HL-60/S4 treated with retinoic acid at 250 ng/mL for 4 days and 3 days (cell line): ENCODE measurements around the gene RER1.

Source experiments
- in situ Hi-C: fragments of 300-500 bp; cut with MboI; formaldehyde crosslinking; loops from 2 replicates; pipeline ENCODE4 v1.7.0; 2022; ENCODE audit warnings: low sequenced_read_pairs

The RER1 gene

DNA sequence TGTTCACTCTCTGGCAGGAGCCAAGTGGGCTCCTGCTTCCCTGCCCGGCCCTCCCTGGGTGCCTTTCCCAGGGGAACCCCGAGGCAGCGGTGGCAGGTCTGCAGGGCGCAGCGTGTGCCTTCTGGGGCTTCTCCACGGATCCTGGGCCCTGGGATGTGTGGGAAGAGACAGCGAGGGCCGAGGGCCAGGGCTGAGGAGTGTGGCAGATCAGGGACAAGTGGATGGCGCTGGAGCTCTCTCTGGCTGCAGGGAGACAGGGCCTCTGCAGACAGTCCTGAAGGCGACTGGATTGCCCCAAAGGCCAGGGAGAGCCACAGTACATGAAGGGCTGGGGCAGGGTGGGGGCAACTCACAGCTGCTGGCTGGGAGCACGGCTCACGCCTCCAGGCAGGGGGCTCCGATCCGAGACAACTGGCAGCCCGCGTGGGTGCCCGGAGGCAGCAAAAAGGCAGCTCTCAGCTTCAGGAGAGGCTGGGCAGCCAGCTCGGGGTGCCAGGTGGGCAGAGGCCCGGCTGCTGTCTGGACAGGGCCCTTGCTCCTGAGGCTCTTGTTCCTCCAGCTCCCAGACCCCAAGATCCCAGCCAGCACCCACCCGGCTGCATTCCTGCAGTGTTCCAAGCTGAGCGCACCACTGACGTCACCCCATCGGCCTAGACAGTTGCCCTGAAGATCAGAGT, 16.3 kb upstream of the RER1 start:
- in situ Hi-C loops, result loop anchor here (10.0 kb wide), 1 partner anchor 181 kb away; the partner anchor contains the start of gene FAAP20

DNA sequence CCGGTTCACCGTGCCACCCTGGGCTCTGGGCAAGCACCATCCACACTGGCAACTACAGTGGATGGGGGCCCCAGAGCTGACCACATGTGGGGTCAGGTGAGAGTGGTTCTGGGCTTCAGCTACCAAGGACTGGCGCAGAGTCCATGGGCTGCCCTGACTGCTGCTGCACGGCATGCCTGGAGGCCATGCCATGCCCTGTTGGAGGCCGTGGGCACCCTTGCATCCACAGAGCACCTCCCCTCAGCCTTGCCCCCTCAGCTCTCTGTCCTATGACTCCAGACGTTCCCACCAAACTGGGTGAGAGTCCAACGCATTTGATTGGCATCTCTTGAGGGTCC, 15.7 kb upstream of the RER1 start:
- in situ Hi-C loops, result loop anchor here (10.0 kb wide), 1 partner anchor 181 kb away; the partner anchor contains the start of gene FAAP20

DNA sequence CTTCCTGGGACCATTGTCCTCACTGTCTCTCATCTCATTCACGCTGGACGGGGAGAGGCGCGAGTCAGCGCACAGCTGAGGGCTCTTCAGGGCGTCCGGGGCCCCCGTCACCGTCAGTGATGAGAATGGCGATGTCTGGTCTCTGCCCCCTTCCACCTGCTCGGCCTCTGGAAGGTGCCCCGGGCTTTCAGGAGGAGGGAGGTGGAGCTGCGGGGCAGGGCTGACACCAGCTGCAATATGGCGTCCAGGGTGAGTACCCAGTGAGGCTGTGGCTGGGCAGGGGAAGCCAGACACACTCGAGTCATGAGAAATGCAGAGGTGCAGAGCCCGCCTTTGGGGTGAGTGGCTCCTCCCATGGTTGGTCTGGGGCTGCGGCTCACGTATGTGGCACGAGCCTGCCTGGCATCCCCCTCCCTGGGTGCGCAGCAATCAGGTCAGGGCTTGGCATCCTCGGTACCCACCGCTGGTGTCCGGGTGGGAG, 15.3 kb upstream of the RER1 start:
- in situ Hi-C loops, result loop anchor here (10.0 kb wide), 1 partner anchor 182 kb away; the partner anchor contains the start of gene FAAP20

DNA sequence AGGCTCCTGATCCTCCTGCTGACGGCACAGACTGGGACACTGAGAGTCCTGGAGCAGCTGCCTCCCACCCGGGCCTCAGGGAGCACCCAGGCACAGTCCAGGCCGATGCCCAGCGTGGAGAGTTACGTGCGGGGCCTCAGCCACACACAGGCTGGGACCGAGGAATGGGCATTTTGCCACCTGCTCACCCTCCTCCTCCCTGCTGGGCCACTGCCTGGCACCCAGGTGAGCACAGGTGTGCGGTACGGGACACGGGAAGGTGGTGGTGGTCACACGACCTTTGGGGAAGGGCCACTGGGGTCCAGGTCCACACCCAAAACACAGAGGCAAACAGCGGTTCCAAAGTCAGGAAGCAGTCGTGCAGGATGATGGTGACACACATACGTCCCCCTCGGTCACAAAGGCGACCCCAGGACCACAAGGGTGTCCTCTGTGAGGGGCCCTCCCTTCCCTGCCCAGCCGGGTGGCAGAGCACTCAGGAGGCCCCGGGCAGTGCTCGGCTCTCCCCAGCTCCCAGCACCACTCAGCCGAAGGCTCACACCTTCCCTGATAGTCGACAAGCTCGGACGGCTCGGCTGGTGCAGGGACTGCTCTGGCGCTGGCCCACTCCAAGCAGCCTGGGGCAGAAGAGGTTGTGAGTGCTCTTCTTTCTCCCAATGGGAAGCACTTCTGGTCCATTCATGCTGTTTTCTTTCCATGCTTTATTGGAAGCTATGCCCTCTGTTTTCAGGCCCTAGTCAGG, 14.5 kb upstream of the RER1 start:
- in situ Hi-C loops, result loop anchor here (10.0 kb wide), 1 partner anchor 182 kb away; the partner anchor contains the start of gene FAAP20

DNA sequence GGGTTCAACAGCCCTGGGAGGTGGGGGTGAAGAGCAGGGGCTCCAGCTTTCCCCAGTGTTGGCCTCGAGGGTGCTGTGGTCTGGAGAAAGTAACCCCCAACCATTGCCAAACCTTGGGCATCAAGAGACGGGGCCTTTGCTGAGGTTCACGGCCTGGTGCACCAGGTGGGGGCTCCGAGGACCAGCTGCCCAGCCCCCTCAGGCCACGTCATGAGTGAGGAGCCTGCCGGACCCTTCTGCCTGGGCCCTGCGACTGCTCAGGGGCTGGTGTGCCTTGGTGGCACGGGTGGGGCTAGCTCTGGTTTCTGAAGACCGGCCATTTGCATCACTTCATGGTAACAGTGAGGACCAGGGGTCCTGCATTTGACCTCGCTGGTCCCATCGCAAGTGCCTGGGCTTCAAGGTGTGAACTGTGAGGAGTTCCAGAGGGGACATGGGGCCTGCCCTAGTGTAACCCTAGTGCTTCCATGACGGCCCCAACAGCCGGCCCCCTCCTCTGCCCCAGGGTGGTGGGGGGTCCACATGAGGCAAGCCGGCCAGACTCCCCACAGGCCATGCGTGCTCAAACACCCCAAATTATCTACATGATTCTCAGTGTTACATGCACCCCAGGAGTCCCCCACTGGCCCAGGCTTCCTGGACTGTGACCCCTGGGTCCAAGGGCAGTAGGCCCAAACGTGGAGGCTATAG, 13.7 kb upstream of the RER1 start:
- in situ Hi-C loops, result loop anchor here (10.0 kb wide), 1 partner anchor 183 kb away; the partner anchor contains the start of gene FAAP20

DNA sequence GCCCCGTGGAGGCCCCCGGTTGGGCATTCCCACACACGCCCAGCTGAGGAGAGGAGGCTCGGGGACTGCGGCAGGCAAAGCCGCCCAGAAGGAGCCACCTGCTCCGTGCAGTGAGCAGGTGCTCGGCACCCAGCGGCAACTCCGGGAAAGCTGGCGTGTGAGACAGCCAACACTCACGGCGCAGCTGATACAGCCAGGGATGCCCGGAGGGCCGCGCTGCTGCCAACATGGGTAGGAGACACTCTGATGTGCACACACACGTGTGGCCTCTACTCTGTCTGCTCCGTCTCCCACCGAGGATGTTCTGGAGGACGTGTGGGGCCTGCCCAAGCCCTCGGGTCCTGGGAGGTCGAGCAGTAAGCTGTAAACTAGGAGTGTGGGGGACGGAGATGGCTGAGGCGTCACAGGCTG, 13.2 kb upstream of the RER1 start:
- in situ Hi-C loops, result loop anchor here (10.0 kb wide), 1 partner anchor 184 kb away; the partner anchor contains the start of gene FAAP20

DNA sequence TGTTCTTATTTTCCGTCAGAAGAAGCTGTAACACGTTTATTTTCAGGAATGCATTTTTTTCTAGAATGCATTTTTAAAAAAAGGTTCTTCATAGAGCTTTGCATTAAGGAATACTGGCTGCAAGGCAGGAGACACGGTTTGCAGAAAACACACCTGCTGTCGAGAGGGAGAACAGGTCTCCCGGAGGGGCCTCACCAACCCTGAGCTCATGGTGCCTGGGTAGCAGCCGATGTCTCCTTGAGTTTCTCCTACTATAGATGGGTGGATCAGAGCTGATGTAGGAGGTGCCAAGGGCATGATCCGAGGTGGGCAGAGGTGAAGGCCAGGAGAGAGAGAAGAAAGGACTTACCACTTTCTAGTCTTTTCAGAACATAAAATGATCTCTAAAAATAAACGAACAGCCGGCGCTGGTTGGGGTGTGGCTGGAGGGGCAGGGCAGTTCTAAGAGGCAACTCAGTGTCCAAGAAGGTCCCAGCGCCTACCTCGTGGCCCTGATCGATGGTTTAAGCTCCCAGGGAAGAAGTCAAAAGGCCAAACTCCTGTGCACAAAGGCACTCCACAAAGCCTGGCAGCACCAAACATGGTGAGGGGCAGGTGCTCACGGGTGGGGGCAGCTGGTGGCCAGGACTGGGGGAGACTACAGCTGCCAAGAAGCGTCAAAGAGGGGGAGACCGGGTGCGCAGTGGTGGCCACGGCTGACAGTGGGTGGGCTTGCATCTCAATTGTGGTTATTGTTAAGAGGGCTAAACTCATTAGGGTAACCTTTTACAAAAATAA, 12.5 kb upstream of the RER1 start:
- in situ Hi-C loops, result loop anchor here (10.0 kb wide), 1 partner anchor 184 kb away; the partner anchor contains the start of gene FAAP20

DNA sequence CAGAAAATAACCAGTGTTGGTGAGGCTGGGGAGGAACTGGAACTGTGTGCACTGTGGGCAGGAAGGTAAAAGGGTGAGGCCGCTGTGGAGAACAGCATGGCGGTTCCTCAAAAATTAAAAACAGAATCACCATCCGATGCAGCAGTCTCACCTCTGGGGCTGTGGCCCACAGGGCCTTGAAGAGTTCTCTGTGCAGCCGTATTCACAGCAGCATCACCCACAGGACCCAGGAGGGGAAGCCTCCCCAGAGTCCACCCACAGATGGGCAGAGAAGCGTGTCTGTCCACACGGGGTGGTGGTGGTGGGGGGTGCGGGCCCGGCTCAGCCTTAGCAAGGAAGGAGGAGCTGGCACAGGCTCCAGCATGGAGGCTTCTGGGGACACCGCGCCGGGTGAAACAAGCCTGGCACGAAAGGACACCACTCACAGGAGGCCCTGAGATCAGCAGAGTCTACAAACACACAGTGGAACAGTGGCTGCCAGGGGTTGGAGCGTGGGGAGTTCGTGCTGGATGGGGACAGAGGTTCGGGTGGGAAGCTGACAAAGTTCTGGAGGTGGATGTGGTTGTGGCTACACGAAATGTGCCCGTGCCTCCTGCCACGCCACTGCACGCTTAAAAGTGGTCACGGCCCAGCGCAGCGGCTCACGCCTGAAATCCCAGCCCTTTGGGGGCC, 11.8 kb upstream of the RER1 start:
- in situ Hi-C loops, result loop anchor here (10.0 kb wide), 1 partner anchor 185 kb away; the partner anchor contains the start of gene FAAP20

DNA sequence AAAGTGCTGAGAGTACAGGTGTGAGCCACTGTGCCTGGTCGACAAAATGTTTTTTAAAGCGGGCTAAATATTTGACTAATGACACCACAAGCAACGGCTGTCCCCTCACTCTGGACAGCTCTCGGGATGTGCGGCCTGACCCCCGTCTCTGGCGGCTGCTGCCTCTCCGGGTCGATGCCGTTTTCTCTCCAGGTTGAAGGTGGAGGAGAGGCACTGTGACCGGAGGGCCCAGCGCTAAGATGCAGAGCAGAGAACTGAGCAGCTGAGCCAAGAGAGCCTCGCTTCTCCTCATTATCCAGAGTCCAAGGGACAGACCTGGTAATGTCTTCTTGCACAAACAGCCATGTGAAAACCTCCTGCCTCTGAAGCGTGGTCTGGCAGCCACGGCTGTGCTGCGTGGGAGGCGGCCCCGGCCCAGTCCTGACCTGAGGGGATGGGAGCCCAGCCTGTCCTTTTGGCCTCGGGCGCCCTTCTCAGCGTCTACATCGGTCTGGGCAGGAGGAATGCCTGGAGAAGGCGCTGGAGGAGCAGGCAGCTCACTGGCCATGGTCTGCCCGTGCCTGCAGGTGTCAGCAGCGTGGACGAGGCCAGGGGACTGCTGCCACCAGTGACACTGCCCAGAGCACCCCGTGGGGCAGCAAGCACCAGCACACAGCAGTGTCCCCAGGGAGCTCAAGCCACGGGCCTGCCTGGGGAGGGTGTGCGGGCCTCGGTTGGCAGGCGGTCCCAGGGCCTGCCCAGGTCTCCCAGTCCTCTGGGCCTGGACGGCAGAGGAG, 10.6 kb upstream of the RER1 start:
- in situ Hi-C loops, result no loop called here

DNA sequence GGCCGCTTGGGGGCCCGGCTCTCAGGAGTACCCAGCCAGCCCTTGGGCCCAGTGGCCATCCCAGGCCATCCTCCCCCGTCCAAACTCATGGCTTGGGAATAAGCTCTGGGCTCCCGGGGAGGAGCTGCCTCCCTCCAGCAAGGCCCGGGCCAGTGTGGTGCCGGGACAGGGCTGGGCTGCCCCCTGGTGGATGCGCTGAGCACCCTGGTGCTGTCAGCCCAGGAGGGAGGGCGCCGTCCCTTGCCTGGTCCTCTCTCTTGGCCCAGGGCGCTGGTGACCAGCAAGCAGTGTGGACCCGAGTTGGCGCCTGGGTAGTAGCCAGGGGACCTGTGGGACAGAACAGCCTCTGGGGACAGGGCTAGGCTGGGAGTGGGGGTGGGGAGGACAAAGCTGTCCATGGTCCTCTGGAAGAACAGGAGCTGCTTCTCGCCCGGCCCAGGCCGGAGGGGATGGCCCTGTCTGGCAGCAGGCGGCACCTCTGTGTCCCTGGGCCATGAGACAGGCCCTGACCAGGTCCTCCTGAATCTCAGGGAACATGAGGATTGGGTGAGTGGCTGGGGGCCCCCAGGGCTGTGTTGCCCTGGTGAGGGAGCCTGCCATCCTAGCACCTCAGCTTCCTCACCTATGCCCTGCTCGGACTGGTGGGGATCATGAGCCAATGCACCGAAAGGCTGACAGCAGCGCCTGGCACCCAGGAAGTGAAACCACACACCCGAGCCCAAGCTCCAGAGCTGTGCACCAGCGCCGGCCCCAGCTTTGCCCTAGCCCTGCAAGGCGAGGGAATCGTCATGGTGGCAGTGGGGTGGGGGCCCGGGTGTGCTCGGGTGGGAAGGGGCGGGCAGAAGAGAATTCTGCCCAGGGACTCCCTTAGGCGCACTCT, 9.7 kb upstream of the RER1 start:
- in situ Hi-C loops, result no loop called here

DNA sequence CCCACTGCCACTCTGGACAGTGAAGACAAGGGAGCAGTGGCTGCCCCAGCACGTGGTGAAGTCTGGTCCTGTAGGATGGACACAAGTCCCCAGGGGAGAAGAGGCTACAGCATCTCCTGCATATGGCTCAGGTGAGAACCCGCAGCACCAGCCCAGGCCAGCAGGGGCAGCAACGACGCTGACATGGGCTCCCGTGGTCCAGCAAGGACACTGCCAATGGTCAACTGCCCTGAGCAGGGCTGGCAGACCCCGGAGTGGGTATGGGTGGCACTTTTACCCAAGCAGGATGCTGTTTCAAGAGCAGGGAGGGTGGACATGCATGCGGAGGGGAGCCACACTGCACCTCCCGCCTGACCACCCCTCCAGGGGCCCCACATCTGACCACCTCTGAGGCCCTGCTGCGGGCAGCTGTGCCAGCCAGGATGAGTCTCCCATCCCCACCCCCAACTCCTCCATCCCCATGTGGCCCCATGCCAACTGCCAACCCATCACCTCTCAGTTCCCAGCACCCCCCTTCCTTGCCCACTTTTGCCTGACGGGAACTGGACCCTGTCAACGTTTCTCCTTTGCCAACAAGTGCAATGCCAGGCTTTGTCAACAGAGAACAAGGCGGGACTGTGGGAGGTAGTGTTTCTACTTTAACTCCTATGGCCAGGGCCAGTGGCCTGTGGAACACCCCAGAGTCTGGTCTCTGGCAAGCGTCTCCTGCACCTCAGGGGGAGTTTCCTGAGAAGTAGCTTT, 8.8 kb upstream of the RER1 start:
- in situ Hi-C loops, result no loop called here

DNA sequence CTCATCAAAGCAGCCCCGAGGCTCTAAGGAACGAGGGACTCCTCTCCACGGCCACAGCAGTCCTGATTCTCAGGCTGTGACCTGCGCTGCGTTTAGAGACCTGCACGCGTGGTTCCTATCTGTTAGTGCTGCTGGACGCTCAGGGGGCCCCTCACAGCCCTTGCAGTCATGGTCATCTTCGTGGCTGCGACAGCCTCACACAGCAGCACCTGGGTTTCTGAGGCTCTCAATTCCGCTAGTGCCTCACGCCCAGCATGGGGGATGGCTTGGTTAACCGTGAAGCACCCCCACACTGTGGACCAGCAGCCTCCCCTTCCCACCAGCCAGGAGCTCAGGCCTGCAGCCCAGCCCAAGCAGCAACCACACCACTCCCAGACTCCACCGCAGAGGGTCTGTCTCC, 8.1 kb upstream of the RER1 start:
- in situ Hi-C loops, result no loop called here

DNA sequence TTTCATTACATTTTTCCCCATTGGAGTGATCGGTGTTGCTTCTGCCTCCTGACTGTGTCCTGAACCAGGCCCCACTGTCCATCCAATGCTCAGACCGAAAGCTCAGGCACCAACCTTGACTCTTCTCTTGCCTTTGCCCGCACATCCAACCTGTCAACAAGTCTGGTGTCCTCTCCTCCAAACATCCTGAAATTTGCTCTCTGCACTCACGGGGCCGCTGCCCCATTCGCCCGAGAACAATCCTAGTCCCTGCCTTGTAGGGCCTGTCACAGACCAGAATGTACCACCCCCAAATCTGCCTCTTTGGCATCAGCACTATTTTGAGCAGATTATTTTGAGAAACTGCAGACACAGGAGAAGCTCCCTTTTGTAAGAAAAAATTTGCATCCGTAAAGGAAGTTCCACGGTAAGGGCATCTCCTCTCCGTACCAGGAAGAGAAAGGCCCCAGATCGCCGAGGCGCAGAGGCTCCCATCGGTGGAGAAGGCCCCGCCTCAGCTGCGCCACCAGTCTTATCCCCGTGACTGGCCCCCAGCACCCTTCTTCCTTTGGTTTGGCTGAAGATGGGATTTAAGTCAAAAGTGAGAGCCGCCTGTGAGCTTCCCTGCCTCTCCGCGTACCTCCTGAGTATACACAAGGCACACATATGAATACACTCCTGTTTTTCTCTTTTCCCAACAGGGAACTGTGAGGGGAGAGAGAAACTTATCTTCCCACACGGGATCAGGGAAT, 7.3 kb upstream of the RER1 start:
- in situ Hi-C loops, result no loop called here

DNA sequence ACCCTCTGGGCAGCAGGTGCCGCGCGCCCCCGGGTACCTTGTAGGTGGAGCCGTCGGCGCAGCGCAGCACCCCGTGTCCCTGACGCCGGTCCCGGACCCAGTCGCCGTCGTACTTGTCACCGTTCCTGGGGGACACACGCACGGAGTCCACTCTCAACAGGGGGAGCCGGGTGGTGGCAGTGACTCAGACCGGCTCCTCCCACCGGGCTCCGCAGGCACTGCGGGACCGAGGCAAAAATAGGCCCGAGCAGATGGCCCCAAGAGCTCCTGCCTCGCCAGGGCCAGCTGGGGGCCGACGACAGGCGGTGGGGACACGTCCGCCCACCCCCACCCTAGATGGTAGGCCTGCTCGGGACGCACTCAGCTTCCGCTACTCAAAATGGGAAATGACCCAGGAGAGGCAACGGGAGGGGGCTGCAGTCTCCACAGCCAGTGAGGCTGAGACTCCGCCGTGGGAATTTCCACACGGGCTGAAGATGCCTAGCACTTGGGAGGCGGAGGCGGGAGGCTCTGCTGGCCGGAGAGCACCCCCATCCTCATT, 6.6 kb upstream of the RER1 start:
- in situ Hi-C loops, result no loop called here

DNA sequence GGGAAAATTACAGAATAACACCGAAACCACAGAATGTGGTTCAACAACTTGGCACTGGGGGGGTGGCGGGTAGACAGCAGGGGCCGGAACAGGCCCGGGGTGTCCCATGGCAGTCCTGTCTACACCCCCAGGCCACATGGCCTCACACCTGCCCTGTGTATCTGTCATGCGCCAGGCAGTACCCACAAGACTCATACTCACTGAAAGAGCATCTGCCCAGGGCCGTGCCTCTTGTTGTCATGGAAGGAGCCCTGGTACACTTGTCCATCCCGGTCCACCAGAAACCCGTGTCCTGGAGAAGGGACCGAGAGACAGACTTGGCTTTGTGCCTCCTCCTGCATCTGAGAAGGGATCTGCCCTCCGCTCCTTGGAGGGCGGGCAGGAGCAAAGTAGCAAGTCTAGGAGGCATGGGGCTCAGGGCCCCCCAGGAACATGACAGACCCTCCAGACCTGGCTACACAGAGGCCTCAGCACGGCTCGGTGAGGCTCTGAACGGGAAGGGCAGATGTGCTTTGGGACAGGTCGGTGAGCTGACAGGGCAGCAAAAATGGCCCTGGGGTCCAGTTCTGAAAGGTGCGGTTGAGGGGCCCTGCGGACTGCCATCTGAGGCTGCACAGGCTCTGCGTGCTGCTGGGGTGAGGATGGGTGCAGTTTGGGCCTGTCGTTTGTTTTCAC, 5.9 kb upstream of the RER1 start:
- in situ Hi-C loops, result no loop called here
